ENCODE results near the gene SPOCK1.

SPOCK1 gene

DNA sequence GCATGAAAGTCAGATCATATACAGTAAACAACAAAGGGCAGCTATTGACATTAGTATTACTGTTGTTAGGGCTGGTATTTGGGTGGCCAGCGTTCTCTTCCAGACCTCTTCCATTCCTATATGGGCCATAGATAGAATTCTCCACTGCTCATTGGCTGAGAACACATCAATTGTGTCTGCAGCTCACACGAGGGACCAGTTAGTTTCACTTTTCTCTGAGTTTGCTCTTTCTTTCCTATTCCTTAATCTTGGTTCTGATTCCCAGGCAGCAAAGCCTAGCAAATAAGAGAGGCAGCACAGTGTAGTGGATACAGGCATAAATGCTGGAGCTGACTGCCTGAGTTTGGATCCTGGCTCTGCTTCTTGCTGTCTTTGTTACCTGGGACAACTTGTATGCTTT, 476.4 kb downstream of the SPOCK1 start:
- TF ChIP-seq, protein P1, sequence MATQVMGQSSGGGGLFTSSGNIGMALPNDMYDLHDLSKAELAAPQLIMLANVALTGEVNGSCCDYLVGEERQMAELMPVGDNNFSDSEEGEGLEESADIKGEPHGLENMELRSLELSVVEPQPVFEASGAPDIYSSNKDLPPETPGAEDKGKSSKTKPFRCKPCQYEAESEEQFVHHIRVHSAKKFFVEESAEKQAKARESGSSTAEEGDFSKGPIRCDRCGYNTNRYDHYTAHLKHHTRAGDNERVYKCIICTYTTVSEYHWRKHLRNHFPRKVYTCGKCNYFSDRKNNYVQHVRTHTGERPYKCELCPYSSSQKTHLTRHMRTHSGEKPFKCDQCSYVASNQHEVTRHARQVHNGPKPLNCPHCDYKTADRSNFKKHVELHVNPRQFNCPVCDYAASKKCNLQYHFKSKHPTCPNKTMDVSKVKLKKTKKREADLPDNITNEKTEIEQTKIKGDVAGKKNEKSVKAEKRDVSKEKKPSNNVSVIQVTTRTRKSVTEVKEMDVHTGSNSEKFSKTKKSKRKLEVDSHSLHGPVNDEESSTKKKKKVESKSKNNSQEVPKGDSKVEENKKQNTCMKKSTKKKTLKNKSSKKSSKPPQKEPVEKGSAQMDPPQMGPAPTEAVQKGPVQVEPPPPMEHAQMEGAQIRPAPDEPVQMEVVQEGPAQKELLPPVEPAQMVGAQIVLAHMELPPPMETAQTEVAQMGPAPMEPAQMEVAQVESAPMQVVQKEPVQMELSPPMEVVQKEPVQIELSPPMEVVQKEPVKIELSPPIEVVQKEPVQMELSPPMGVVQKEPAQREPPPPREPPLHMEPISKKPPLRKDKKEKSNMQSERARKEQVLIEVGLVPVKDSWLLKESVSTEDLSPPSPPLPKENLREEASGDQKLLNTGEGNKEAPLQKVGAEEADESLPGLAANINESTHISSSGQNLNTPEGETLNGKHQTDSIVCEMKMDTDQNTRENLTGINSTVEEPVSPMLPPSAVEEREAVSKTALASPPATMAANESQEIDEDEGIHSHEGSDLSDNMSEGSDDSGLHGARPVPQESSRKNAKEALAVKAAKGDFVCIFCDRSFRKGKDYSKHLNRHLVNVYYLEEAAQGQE (IDR thresholded peaks at IDR 0.05; ENCODE audit: insufficient read depth in 1 of 2, low read depth in 2 of 2, low read length in 2 of 2): no peak
- TF ChIP-seq TAF1 (IDR thresholded peaks at IDR 0.05; ENCODE audit: borderline replicate concordance, insufficient read depth, low read length) (no peak), POLR2AphosphoS5 (IDR thresholded peaks at IDR 0.05; ENCODE audit: low read depth, low read length) (no peak)

DNA sequence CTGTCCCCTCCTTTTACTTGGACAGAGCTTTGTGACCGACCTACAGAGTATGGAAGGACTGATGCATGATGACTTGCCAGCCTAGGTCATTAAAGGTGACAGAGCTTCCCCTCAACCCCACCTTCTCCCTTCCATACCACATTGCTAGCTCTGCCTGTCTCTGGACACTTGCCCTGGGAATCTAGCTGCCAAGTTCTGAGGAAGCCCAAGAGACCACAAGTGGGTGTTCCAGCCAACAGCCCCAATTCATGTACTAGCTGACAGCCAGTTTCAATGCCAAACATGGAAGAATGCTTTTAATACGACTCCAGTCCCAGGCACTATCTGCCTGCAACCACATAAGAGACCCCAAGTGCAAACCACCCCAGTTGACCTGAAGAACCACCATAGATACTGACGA, 477.1 kb downstream of the SPOCK1 start:
- no peak for TF ChIP-seq TAF1 (IDR thresholded peaks at IDR 0.05; ENCODE audit: borderline replicate concordance, insufficient read depth, low read length)
- no peak for TF ChIP-seq FOXP2 (optimal IDR thresholded peaks at IDR 0.05; ENCODE audit: borderline replicate concordance, extremely low read depth, extremely low read length, insufficient read depth)
- TF ChIP-seq, protein P1 (IDR thresholded peaks at IDR 0.05; ENCODE audit: insufficient read depth in 1 of 2, low read depth in 2 of 2, low read length in 2 of 2): no peak
- TF ChIP-seq SIN3A (IDR thresholded peaks at IDR 0.05; ENCODE audit: borderline replicate concordance, insufficient read depth, low read length): no peak
- no peak for TF ChIP-seq POLR2AphosphoS5 (IDR thresholded peaks at IDR 0.05; ENCODE audit: low read depth, low read length)

GRCh38 chr5:137019229-137019628, 479.9 kb downstream of the SPOCK1 start:
- no peak for TF ChIP-seq FOXP2 (optimal IDR thresholded peaks at IDR 0.05; ENCODE audit: borderline replicate concordance, extremely low read depth, extremely low read length, insufficient read depth)
- TF ChIP-seq TAF1 (IDR thresholded peaks at IDR 0.05; ENCODE audit: borderline replicate concordance, insufficient read depth, low read length): no peak
- TF ChIP-seq, protein P1 (IDR thresholded peaks at IDR 0.05; ENCODE audit: insufficient read depth in 1 of 2, low read depth in 2 of 2, low read length in 2 of 2): no peak
- TF ChIP-seq SIN3A (IDR thresholded peaks at IDR 0.05; ENCODE audit: borderline replicate concordance, insufficient read depth, low read length): no peak
- no peak for TF ChIP-seq POLR2AphosphoS5 (IDR thresholded peaks at IDR 0.05; ENCODE audit: low read depth, low read length)

GRCh38 chr5:137016783-137017324, 482.3 kb downstream of the SPOCK1 start:
- TF ChIP-seq SIN3A (IDR thresholded peaks at IDR 0.05; ENCODE audit: borderline replicate concordance, insufficient read depth, low read length) (no peak), FOXP2 (optimal IDR thresholded peaks at IDR 0.05; ENCODE audit: borderline replicate concordance, extremely low read depth, extremely low read length, insufficient read depth) (no peak), TAF1 (IDR thresholded peaks at IDR 0.05; ENCODE audit: borderline replicate concordance, insufficient read depth, low read length) (no peak), POLR2AphosphoS5 (IDR thresholded peaks at IDR 0.05; ENCODE audit: low read depth, low read length) (no peak)
- TF ChIP-seq, protein P1 (IDR thresholded peaks at IDR 0.05; ENCODE audit: insufficient read depth in 1 of 2, low read depth in 2 of 2, low read length in 2 of 2): no peak
